ENCODE results near the gene CRYL1.

CRYL1 gene

GRCh38 chr13:20360041-20360491, 165.6 kb downstream of the CRYL1 start:
- POLR2A ChIA-PET, result no interaction called here
- H3K9me3 ChIP-seq (ENCODE audit: control insufficient read depth, insufficient read depth, low read depth, low read length), result no peaks in the 10 kb centered on the region
- TF ChIP-seq OVOL3 (tag by site-specific recombination; IDR thresholded peaks at IDR 0.05) (no peak), ZNF530 (tag by site-specific recombination; IDR thresholded peaks at IDR 0.05; ENCODE audit: low read depth) (no peak), ZBTB21 (tag by site-specific recombination; IDR thresholded peaks at IDR 0.05) (no peak), AEBP2 (tag by site-specific recombination; IDR thresholded peaks at IDR 0.05; ENCODE audit: borderline replicate concordance) (no peak), GLI2 (tag by site-specific recombination; IDR thresholded peaks at IDR 0.05; ENCODE audit: borderline replicate concordance, low read depth) (no peak), KLF16 (tag by site-specific recombination; IDR thresholded peaks at IDR 0.05) (no peak), ZNF354C (tag by site-specific recombination; IDR thresholded peaks at IDR 0.05; ENCODE audit: borderline replicate concordance, low read depth) (no peak), SCRT1 (tag by site-specific recombination; IDR thresholded peaks at IDR 0.05; ENCODE audit: borderline replicate concordance) (no peak), ZNF311 (tag by site-specific recombination; IDR thresholded peaks at IDR 0.05; ENCODE audit: borderline replicate concordance) (no peak), ZNF549 (tag by site-specific recombination; IDR thresholded peaks at IDR 0.05) (no peak)
- H3K36me3 ChIP-seq (ENCODE audit: control insufficient read depth in 2 of 2, insufficient read depth in 1 of 2, low read length in 2 of 2), result no peaks in the 10 kb centered on the region
- CTCF ChIA-PET, result no interaction called here
- no peak overlapping the region for H3K27ac ChIP-seq (ENCODE audit: extremely low read depth, low read depth, low read length)
- no peak overlapping the region for H3K4me3 ChIP-seq (ENCODE audit: low read depth, low read length)
- no peaks in the 10 kb centered on the region for H3K4me1 ChIP-seq (ENCODE audit: control insufficient read depth, insufficient read depth, low read length)

- ChIA-PET CTCF (no interaction called here), POLR2A (no interaction called here)
- Histone ChIP-seq H3K4me3 (ENCODE audit: low read depth, low read length) (no peak overlapping the region), H3K9me3 (ENCODE audit: control insufficient read depth, insufficient read depth, low read depth, low read length) (no peaks in the 10 kb centered on the region), H3K27ac (ENCODE audit: extremely low read depth, low read depth, low read length) (no peak overlapping the region), H3K4me1 (ENCODE audit: control insufficient read depth, insufficient read depth, low read length) (no peaks in the 10 kb centered on the region), H3K36me3 (ENCODE audit: control insufficient read depth in 2 of 2, insufficient read depth in 1 of 2, low read length in 2 of 2) (no peaks in the 10 kb centered on the region)
- no peak for TF ChIP-seq IKZF3 (tag by site-specific recombination; IDR thresholded peaks at IDR 0.05)
- no peak for TF ChIP-seq ZSCAN23 (tag by site-specific recombination; IDR thresholded peaks at IDR 0.05)
- 0 out of 2 replicates have a peak, but pooled peaks have one; percentile 28 for TF ChIP-seq ZNF558 (tag by site-specific recombination; IDR thresholded peaks at IDR 0.05)
- no peak for TF ChIP-seq ZNF114 (tag by site-specific recombination; IDR thresholded peaks at IDR 0.05)
- TF ChIP-seq ZNF140 (tag by site-specific recombination; IDR thresholded peaks at IDR 0.05), result peak; percentile 95; the same call in 1 of the 2 replicates
- no peak for TF ChIP-seq ZNF354C (tag by site-specific recombination; IDR thresholded peaks at IDR 0.05; ENCODE audit: borderline replicate concordance, low read depth)
- no peak for TF ChIP-seq ZNF398 (tag by site-specific recombination; IDR thresholded peaks at IDR 0.05)
- TF ChIP-seq GLIS1 (tag by site-specific recombination; IDR thresholded peaks at IDR 0.05), result no peak
- TF ChIP-seq HOXA7 (CRISPR knock-in tag; IDR thresholded peaks at IDR 0.05; ENCODE audit: borderline replicate concordance), result no peak
- TF ChIP-seq BCL11B (tag by site-specific recombination; IDR thresholded peaks at IDR 0.05; ENCODE audit: low read depth), result no peak
- no peak for TF ChIP-seq ZNF529 (tag by site-specific recombination; IDR thresholded peaks at IDR 0.05; ENCODE audit: insufficient replicate concordance)
- no peak for TF ChIP-seq ZNF19 (tag by site-specific recombination; IDR thresholded peaks at IDR 0.05; ENCODE audit: low read depth)
- no peak for TF ChIP-seq ZNF239 (tag by site-specific recombination; IDR thresholded peaks at IDR 0.05)
- TF ChIP-seq OVOL3 (tag by site-specific recombination; IDR thresholded peaks at IDR 0.05), result no peak
- no peak for TF ChIP-seq SCRT1 (tag by site-specific recombination; IDR thresholded peaks at IDR 0.05; ENCODE audit: borderline replicate concordance)
- 0 out of 2 replicates have a peak, but pooled peaks have one; percentile 46 for TF ChIP-seq INSM2 (tag by site-specific recombination; IDR thresholded peaks at IDR 0.05)
- TF ChIP-seq OSR2 (tag by site-specific recombination; IDR thresholded peaks at IDR 0.05), result no peak
- no peak for TF ChIP-seq ZNF549 (tag by site-specific recombination; IDR thresholded peaks at IDR 0.05)
- TF ChIP-seq ZBTB11 (tag by site-specific recombination; conservative IDR thresholded peaks at IDR 0.05; ENCODE audit: low read depth), result no peak
- TF ChIP-seq ZNF324 (tag by site-specific recombination; IDR thresholded peaks at IDR 0.05), result no peak
- TF ChIP-seq ZNF169 (tag by site-specific recombination; IDR thresholded peaks at IDR 0.05), result no peak
- TF ChIP-seq ZNF223 (tag by site-specific recombination; IDR thresholded peaks at IDR 0.05), result no peak
These were observed 166.3 kb downstream of the CRYL1 start for GRCh38 chr13:20359335-20359734.
